ENCODE measurements around the gene LIMS1. TPM values are rescaled to one million over a fixed set of nuclear protein-coding genes. Genes with fewer than 3 reads are reported as not detected.
A peak's percentile ranks its signal among the peaks of the same experiment; 100 is the strongest.
"Not testable (repeated sequence)": the region's sequence is repeated elsewhere in the genome, so short reads cannot be mapped to it uniquely, and the experiment has no call there.

The LIMS1 gene
- total RNA-seq, 4 donors from 2014 or later = 37.4 to 357 (median 112) TPM

- H3K36me3 ChIP-seq; H3K4me3 ChIP-seq; H3K9me3 ChIP-seq; intact Hi-C loops (cut with DNase I; ENCODE audit: low total_unique reads); H3K27me3 ChIP-seq: not testable (repeated sequence)
- DNase-seq = peak in 1 of 2 donors; percentile 47
- TF ChIP-seq CTCF (IDR thresholded peaks at IDR 0.05) = peak; percentile 13 to 37 (median 19)
- H3K27ac ChIP-seq = peak overlapping the region in 1 of 2 donors; percentile 33
- peaks cover 0 to 12% of the 10 kb centered on the region in 2 donors for H3K4me1 ChIP-seq
Measured at GRCh38 chr2:108597105-108597744, 63.0 kb downstream of the LIMS1 start.

- H3K27me3 ChIP-seq; intact Hi-C loops (cut with DNase I; ENCODE audit: low total_unique reads); DNase-seq; H3K27ac ChIP-seq; H3K4me3 ChIP-seq; H3K4me1 ChIP-seq; H3K9me3 ChIP-seq; H3K36me3 ChIP-seq: not testable (repeated sequence)
Measured at GRCh38 chr2:108601199-108601598, 66.9 kb downstream of the LIMS1 start.

- TF ChIP-seq POLR2A (IDR thresholded peaks at IDR 0.05) (no peak), CTCF (IDR thresholded peaks at IDR 0.05) (no peak)
Measured at GRCh38 chr2:108602422-108602821, 68.2 kb downstream of the LIMS1 start.

GRCh38 chr2:108604196-108604595, 69.9 kb downstream of the LIMS1 start:
- H3K27ac ChIP-seq = peak overlapping the region in 1 of 2 donors; percentile 13
- H3K27me3 ChIP-seq = no peaks in the 10 kb centered on the region
- H3K4me3 ChIP-seq = no peak overlapping the region
- TF ChIP-seq CTCF (IDR thresholded peaks at IDR 0.05) (no peak), POLR2A (IDR thresholded peaks at IDR 0.05) (no peak)
- H3K36me3 ChIP-seq = no peaks in the 10 kb centered on the region
- DNase-seq = no peak
- intact Hi-C loops (cut with DNase I; ENCODE audit: low total_unique reads) = no loop called here
- no peaks in the 10 kb centered on the region for H3K9me3 ChIP-seq
- no peaks in the 10 kb centered on the region for H3K4me1 ChIP-seq

More at GRCh38 chr2:108602422-108602821, 68.2 kb downstream of the LIMS1 start:
- Histone ChIP-seq H3K36me3 (no peaks in the 10 kb centered on the region), H3K27me3 (no peaks in the 10 kb centered on the region), H3K4me3 (no peak overlapping the region), H3K4me1 (no peaks in the 10 kb centered on the region), H3K27ac (no peak overlapping the region), H3K9me3 (no peaks in the 10 kb centered on the region)
- intact Hi-C loops (cut with DNase I; ENCODE audit: low total_unique reads) = no loop called here
- DNase-seq = no peak

GRCh38 chr2:108605947-108606346, 71.7 kb downstream of the LIMS1 start:
- Histone ChIP-seq H3K4me3 (no peak overlapping the region), H3K36me3 (no peaks in the 10 kb centered on the region), H3K4me1 (no peaks in the 10 kb centered on the region), H3K27ac (no peak overlapping the region), H3K9me3 (no peaks in the 10 kb centered on the region), H3K27me3 (no peaks in the 10 kb centered on the region)
- no peak for DNase-seq
- intact Hi-C loops (cut with DNase I; ENCODE audit: low total_unique reads) = no loop called here
- TF ChIP-seq POLR2A (IDR thresholded peaks at IDR 0.05) (no peak), CTCF (IDR thresholded peaks at IDR 0.05) (no peak)
